Skeletal muscle satellite cell (primary cell): ENCODE results near the gene AQP10.
"Not testable (repeated sequence)": the region's sequence is repeated elsewhere in the genome, so short reads cannot be mapped to it uniquely, and the experiment has no call there.

ENCODE experiments used
- H3K27me3 ChIP-seq: 2 replicates; pipeline ENCODE4 v1.7.0; 2013; ENCODE audit warnings: low read length; ENCODE audit not compliant: control insufficient read depth, insufficient read depth
- H3K36me3 ChIP-seq: 2 replicates; pipeline ENCODE4 v1.7.0; 2013; ENCODE audit warnings: mild to moderate bottlenecking, control low read depth, low read length; ENCODE audit not compliant: insufficient read depth
- H3K4me1 ChIP-seq: 2 replicates; pipeline ENCODE4 v1.7.0; 2013; ENCODE audit warnings: low read length; ENCODE audit not compliant: control insufficient read depth, insufficient read depth
- H3K4me2 ChIP-seq: 2 replicates; pipeline ENCODE4 v1.7.0; 2013; ENCODE audit warnings: mild to moderate bottlenecking, low read length
- H3K4me3 ChIP-seq: 2 replicates; pipeline ENCODE4 v1.7.0; 2013; ENCODE audit warnings: low read length
- H3K9ac ChIP-seq: 2 replicates; pipeline ENCODE4 v1.7.0; 2013; ENCODE audit warnings: mild to moderate bottlenecking, low read depth, low read length, moderate library complexity
- H3K9me3 ChIP-seq: replicated peaks from 2 replicates; pipeline ENCODE4 v1.7.0; 2013; ENCODE audit warnings: mild to moderate bottlenecking, control low read depth, low read length

The AQP10 gene

DNA sequence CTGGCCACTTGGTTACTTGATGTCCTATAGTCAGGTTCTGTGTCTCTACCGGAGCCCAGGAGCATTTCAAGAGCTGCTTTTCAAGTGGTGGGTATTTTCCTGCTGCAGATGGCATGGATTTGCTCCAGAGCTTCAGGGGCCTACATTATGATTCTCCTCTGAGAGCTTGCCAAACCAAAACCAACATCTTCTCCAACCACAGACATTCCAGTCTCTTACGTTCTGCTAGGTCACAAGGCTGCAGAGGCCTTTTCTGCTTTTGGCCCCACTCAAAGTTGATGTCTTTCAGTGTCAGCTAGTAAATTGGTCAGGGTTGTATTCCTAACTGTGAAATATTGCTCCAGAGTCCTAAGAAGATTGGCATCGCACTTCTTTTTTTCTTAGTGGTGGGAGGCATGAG is 14.7 kb upstream of the AQP10 start:
- no peak overlapping the region for H3K4me3 ChIP-seq
- no peak overlapping the region for H3K9ac ChIP-seq
- H3K4me2 ChIP-seq: no peak overlapping the region
- no peaks in the 10 kb centered on the region for H3K36me3 ChIP-seq
- H3K27me3 ChIP-seq: peaks cover 6% of the 10 kb centered on the region
- H3K9me3 ChIP-seq: no peaks in the 10 kb centered on the region
- no peaks in the 10 kb centered on the region for H3K4me1 ChIP-seq

- H3K36me3 ChIP-seq, H3K4me2 ChIP-seq, H3K4me1 ChIP-seq, H3K9me3 ChIP-seq, H3K9ac ChIP-seq, H3K4me3 ChIP-seq, H3K27me3 ChIP-seq: not testable (repeated sequence)
Measured at GRCh38 chr1:154307670-154308270, 13.1 kb upstream of the AQP10 start.

- not testable (repeated sequence) for H3K9me3 ChIP-seq, H3K4me2 ChIP-seq, H3K4me1 ChIP-seq, H3K9ac ChIP-seq, H3K4me3 ChIP-seq, H3K36me3 ChIP-seq
- H3K27me3 ChIP-seq: peaks cover 14% of the 10 kb centered on the region
Measured at GRCh38 chr1:154309136-154309535, 11.8 kb upstream of the AQP10 start.

- H3K4me2 ChIP-seq, H3K9ac ChIP-seq, H3K4me1 ChIP-seq, H3K9me3 ChIP-seq, H3K4me3 ChIP-seq, H3K36me3 ChIP-seq: not testable (repeated sequence)
- H3K27me3 ChIP-seq: peaks cover 12% of the 10 kb centered on the region
Measured at GRCh38 chr1:154312229-154313065, 8.4 kb upstream of the AQP10 start.

- no peak overlapping the region for H3K9ac ChIP-seq
- H3K27me3 ChIP-seq: peaks cover 15% of the 10 kb centered on the region
- H3K4me3 ChIP-seq: no peak overlapping the region
Measured at GRCh38 chr1:154313066-154313356, 7.9 kb upstream of the AQP10 start.

GRCh38 chr1:154314226-154314625 is 6.7 kb upstream of the AQP10 start:
- not testable (repeated sequence) for H3K4me3 ChIP-seq, H3K4me1 ChIP-seq, H3K9me3 ChIP-seq, H3K4me2 ChIP-seq, H3K36me3 ChIP-seq, H3K9ac ChIP-seq
- H3K27me3 ChIP-seq: peaks cover 18% of the 10 kb centered on the region

More at GRCh38 chr1:154313066-154313356, 7.9 kb upstream of the AQP10 start:
- Histone ChIP-seq H3K4me1 (no peaks in the 10 kb centered on the region), H3K4me2 (no peak overlapping the region), H3K9me3 (no peaks in the 10 kb centered on the region), H3K36me3 (no peaks in the 10 kb centered on the region)

DNA sequence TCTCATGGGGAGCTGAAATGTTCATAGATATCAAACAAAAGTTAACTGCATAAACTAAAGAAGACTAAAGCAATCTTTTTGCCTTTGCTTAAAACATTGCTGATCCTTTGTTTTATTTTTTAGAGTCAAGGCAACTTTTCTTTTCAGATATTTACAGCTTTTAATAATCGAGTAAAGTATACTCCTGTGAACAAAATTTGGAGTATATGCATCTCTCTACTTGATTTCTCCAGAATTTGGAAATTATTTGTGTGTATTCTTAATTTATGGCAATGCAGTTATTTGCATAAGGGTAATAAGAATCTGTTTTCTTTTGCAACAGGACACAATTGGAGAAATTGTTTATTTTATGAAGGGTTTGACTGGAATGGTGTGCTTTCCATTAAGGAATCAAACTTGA is 4.2 kb upstream of the AQP10 start:
- Histone ChIP-seq H3K4me1 (no peaks in the 10 kb centered on the region), H3K9me3 (no peaks in the 10 kb centered on the region), H3K4me2 (no peak overlapping the region), H3K36me3 (no peaks in the 10 kb centered on the region), H3K27me3 (peaks cover 30% of the 10 kb centered on the region), H3K9ac (no peak overlapping the region), H3K4me3 (no peak overlapping the region)

DNA sequence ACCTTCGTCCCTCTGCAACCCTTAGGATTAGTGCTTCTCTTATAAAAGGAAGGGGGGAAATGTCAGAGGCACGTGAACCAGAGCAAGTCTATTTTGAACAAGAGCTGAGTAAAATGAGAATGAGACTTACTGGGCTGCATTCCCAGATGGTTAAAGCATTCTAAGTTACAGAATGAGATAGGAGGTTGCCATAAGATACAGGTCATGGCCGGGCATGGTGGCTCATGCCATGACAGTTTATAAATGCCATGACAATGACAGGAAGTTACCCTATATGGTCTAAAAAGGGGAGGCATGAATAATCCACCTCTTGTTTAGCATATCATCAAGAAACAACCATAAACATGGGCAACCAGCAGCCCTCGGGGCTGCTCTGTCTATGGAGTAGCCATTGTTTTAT is 2.5 kb upstream of the AQP10 start:
- no peaks in the 10 kb centered on the region for H3K4me1 ChIP-seq
- H3K36me3 ChIP-seq: no peaks in the 10 kb centered on the region
- H3K27me3 ChIP-seq: peaks cover 41% of the 10 kb centered on the region
- no peaks in the 10 kb centered on the region for H3K9me3 ChIP-seq
- no peak overlapping the region for H3K9ac ChIP-seq
- H3K4me3 ChIP-seq: no peak overlapping the region
- no peak overlapping the region for H3K4me2 ChIP-seq

DNA sequence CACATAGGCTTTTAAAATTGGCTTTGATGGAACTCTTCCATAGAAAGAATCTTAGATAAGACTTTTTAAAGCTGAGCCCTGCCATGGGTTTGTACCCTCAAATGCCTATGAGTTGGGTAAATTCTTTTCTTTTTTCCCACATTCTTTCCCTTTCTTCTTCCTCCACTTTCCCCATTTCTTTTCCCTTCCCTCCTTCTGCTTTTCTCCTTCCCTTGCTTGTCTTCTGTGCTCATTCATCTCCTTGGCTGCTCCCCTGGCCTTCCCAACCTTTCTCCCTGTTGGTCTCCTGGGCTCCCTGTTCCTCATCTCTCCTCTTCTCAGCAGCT is 679 bp downstream of the AQP10 start:
- H3K36me3 ChIP-seq, H3K4me1 ChIP-seq, H3K9me3 ChIP-seq, H3K9ac ChIP-seq, H3K4me3 ChIP-seq, H3K4me2 ChIP-seq: not testable (repeated sequence)
- peaks cover 42% of the 10 kb centered on the region for H3K27me3 ChIP-seq

DNA sequence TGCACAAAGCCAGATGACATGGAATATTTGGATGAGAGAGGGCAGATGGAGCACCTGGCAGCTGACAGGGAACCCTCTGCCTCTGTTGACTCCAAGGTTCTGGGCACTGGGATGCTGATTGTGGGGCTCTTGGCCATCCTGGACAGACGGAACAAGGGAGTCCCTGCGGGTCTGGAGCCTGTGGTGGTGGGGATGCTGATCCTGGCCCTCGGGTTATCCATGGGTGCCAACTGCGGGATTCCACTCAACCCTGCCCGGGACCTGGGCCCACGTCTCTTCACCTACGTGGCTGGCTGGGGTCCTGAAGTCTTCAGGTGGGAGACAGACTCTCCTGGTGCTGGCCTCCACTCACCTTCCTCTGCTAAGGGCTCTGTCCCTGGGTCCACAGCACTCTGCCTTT is 2.6 kb downstream of the AQP10 start:
- Histone ChIP-seq H3K36me3 (no peaks in the 10 kb centered on the region), H3K9me3 (no peaks in the 10 kb centered on the region), H3K4me2 (no peak overlapping the region), H3K27me3 (peaks cover 37% of the 10 kb centered on the region), H3K9ac (no peak overlapping the region), H3K4me3 (no peak overlapping the region), H3K4me1 (peaks cover 23% of the 10 kb centered on the region)

DNA sequence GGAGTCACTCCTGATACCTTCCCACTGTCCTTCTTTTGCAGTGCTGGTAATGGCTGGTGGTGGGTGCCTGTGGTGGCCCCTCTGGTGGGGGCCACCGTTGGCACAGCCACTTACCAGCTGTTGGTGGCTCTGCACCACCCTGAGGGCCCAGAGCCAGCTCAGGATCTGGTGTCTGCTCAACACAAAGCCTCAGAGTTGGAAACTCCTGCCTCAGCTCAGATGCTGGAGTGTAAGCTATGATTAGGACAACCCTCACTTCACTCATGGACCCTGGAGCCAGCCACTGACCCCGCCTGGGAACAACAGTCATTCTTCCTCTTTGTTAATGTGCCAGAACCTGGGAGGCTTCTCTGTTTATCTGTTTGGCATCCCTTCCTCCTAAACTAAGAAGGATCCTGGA is 3.3 kb downstream of the AQP10 start:
- H3K36me3 ChIP-seq: no peaks in the 10 kb centered on the region
- H3K27me3 ChIP-seq: peaks cover 34% of the 10 kb centered on the region
- H3K4me1 ChIP-seq: peaks cover 28% of the 10 kb centered on the region
- peak overlapping the region; percentile 78 for H3K4me3 ChIP-seq
- H3K9me3 ChIP-seq: no peaks in the 10 kb centered on the region
- peak overlapping the region; percentile 99 for H3K4me2 ChIP-seq
- no peak overlapping the region for H3K9ac ChIP-seq
